CD14-positive monocyte (primary cell): ENCODE measurements around the gene TTC7B. TPM values are rescaled to one million over a fixed set of nuclear protein-coding genes. Genes with fewer than 3 reads are reported as not detected.
A peak's percentile ranks its signal among the peaks of the same experiment; 100 is the strongest.

Source experiments
- DNase-seq, 3 donors: peaks; one replicate each; pipeline ENCODE4 v3.0.0-alpha.2; 2011 to 2022
- H2AFZ ChIP-seq: 2 replicates; pipeline ENCODE4 v1.6.0; 2012; ENCODE audit warnings: mild to moderate bottlenecking, low read depth, low read length, inconsistent platforms; ENCODE audit not compliant: insufficient read depth, poor library complexity, severe bottlenecking
- H3K27ac ChIP-seq, 2 donors: 1 replicate in 1 of 2; 2 replicates in 1 of 2; pipeline ENCODE4 v1.5.1; 2012 to 2013; ENCODE audit warnings: low read length in 2 of 2, control low read depth in 1 of 2, inconsistent platforms in 1 of 2, low read depth in 1 of 2, mild to moderate bottlenecking in 1 of 2
- H3K27me3 ChIP-seq, 2 donors: one replicate each; pipeline versions ENCODE4 v1.6.0 to v1.6.1; 2011 to 2013; ENCODE audit warnings: low read length in 2 of 2; ENCODE audit not compliant: control insufficient read depth in 2 of 2, insufficient read depth in 2 of 2
- H3K36me3 ChIP-seq, 2 donors: replicated peaks in 1 of 2; 1 replicate in 1 of 2; 2 replicates in 1 of 2; pipeline versions ENCODE4 v1.5.1 to v1.6.1; 2012 to 2013; ENCODE audit warnings: low read length in 2 of 2, control low read depth in 1 of 2, inconsistent platforms in 1 of 2, mild to moderate bottlenecking in 1 of 2; ENCODE audit not compliant: insufficient read depth in 2 of 2, control insufficient read depth in 1 of 2
- H3K4me1 ChIP-seq, 2 donors: 1 replicate in 1 of 2; 2 replicates in 1 of 2; pipeline versions ENCODE4 v1.5.1 to v1.6.1; 2012 to 2013; ENCODE audit warnings: low read length in 2 of 2, control low read depth in 1 of 2, inconsistent platforms in 1 of 2, mild to moderate bottlenecking in 1 of 2, moderate library complexity in 1 of 2; ENCODE audit not compliant: insufficient read depth in 2 of 2, control insufficient read depth in 1 of 2
- H3K4me2 ChIP-seq: replicated peaks from 2 replicates; pipeline ENCODE3; 2012; ENCODE audit warnings: low read length, moderate library complexity, mild to moderate bottlenecking; ENCODE audit not compliant: poor library complexity, severe bottlenecking; ENCODE audit errors: extremely low read depth
- H3K4me3 ChIP-seq, 3 experiments: fragments of 200-600 bp in 1 of 3; sonication (generic) in 1 of 3; replicated peaks in 1 of 3; 1 replicate in 2 of 3; 2 replicates in 1 of 3; pipeline ENCODE4 v1.5.1; 2011 to 2013; ENCODE audit warnings: low read length in 3 of 3, mild to moderate bottlenecking in 3 of 3, control low read depth in 2 of 3, low read depth in 2 of 3, inconsistent platforms in 1 of 3, moderate library complexity in 1 of 3
- H3K79me2 ChIP-seq: 2 replicates; pipeline ENCODE4 v1.6.0; 2012; ENCODE audit warnings: mild to moderate bottlenecking, control low read depth, inconsistent platforms, low read length, moderate library complexity; ENCODE audit not compliant: insufficient read depth
- H3K9ac ChIP-seq: 2 replicates; pipeline ENCODE4 v1.6.0; 2017; ENCODE audit warnings: low read length, mild to moderate bottlenecking; ENCODE audit not compliant: insufficient read depth, poor library complexity, severe bottlenecking
- H3K9me3 ChIP-seq, 2 donors: replicated peaks in 1 of 2; 1 replicate in 1 of 2; 2 replicates in 1 of 2; pipeline versions ENCODE4 v1.5.1 to v1.6.1; 2012 to 2013; ENCODE audit warnings: low read length in 2 of 2, control low read depth in 1 of 2; ENCODE audit not compliant: control insufficient read depth in 1 of 2, insufficient read depth in 1 of 2
- H4K20me1 ChIP-seq: 2 replicates; pipeline ENCODE4 v1.6.0; 2012; ENCODE audit warnings: mild to moderate bottlenecking, low read length, control low read depth, moderate library complexity; ENCODE audit not compliant: insufficient read depth
- H3K27ac Mint-ChIP-seq, 7 donors: one replicate each; pipeline ENCODE4 v1.8.0; 2020; ENCODE audit warnings: mild to moderate bottlenecking in 7 of 7, mixed read lengths in 7 of 7, moderate library complexity in 6 of 7, inconsistent platforms in 2 of 7
- H3K27me3 Mint-ChIP-seq, 3 donors: one replicate each; pipeline ENCODE4 v1.8.0; 2021 to 2022; ENCODE audit warnings: low read depth in 3 of 3, mild to moderate bottlenecking in 3 of 3, mixed read lengths in 3 of 3, moderate library complexity in 3 of 3, inconsistent platforms in 1 of 3
- H3K36me3 Mint-ChIP-seq, 2 donors: one replicate each; pipeline ENCODE4 v1.8.0; 2020; ENCODE audit warnings: mixed read lengths in 2 of 2, inconsistent platforms in 1 of 2, mild to moderate bottlenecking in 1 of 2
- H3K4me1 Mint-ChIP-seq: one replicate; pipeline ENCODE4 v1.8.0; 2020; ENCODE audit warnings: mild to moderate bottlenecking, mixed read lengths
- H3K4me3 Mint-ChIP-seq, 2 donors: one replicate each; pipeline ENCODE4 v1.8.0; 2020; ENCODE audit warnings: mild to moderate bottlenecking in 2 of 2, mixed read lengths in 2 of 2, moderate library complexity in 1 of 2
- H3K9me3 Mint-ChIP-seq, 7 donors: one replicate each; pipeline ENCODE4 v1.8.0; 2020 to 2022; ENCODE audit warnings: mixed read lengths in 7 of 7, mild to moderate bottlenecking in 6 of 7, moderate library complexity in 6 of 7, inconsistent platforms in 2 of 7
- WGBS: methylation state at CpG from one replicate; pipeline ENCODE4 v1.1.5; 2013; ENCODE audit warnings: missing lambda C conversion rate; ENCODE audit not compliant: insufficient coverage; 5-methylcytosine and 5-hydroxymethylcytosine counted together
- intact Hi-C, 2 donors: fragments of 100-400 bp; cut with micrococcal nuclease; formaldehyde crosslinking; loops; one replicate each; pipeline versions ENCODE4 v1.15.0 to v1.15.1; 2023
- polyA plus RNA-seq, 3 donors: library from polyadenylated mRNA; depleted of rRNA in 1 of 3; unstranded in 2 of 3; stranded (reverse) in 1 of 3; fragments of 300-500 nt in 2 of 3; fragments of >200 nt in 1 of 3; fragmentation: Illumina TruSeq in 2 of 3; gene quantifications; 1 replicate in 2 of 3; 2 replicates in 1 of 3; pipeline ENCODE4 v1.2.3, GENCODE V29; 2012 to 2021
- TF ChIP-seq, protein P1 (sequence below): fragments of 200-600 bp; IDR thresholded peaks from one replicate; pipeline ENCODE4 v1.8.0; 2022; ENCODE audit warnings: antibody characterized with exemption, mild to moderate bottlenecking

TTC7B gene
- polyA plus RNA-seq, 3 donors = 0.87 to 2.6 (median 1.2) TPM

DNA sequence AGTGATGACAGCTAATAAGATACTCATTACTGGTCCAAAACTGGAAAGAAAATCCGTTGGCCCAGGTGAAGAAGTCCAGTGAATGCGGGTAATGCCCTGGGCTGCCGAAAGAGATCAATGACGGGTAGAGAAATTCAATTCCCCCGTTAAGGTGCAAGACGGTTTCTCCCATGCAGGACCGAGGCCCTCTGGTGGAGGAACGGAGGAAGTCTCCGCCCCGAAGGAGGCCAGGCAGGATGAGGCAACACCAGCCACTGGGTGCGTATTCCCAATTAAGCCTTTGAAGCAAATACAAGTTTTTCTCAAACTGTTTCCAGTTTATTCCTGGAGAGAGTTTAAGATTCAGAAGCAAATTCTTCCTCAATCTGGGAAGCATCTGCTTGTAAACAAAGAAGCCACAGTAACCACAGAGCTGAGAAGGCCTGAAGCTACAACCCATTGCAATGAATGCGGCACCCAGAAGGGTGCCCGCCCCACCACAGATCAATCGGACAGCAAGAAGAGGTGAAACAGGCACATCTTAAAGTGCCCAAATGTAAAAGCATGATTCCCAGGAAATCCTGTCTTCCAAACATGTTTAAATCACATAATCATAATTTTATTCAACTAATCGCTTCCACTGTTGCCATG lies 118.5 kb downstream of the TTC7B start:
- no peak overlapping the region for H3K4me2 ChIP-seq
- Mint-ChIP-seq H3K9me3 (no peaks in the 10 kb centered on the region), H3K4me1 (peaks cover 25% of the 10 kb centered on the region), H3K4me3 (no peak overlapping the region), H3K36me3 (no peaks in the 10 kb centered on the region), H3K27ac (no peak overlapping the region), H3K27me3 (peaks cover 0 to 2% (median 2%) of the 10 kb centered on the region in 3 donors)
- no peaks in the 10 kb centered on the region for H3K79me2 ChIP-seq
- no peaks in the 10 kb centered on the region for H3K36me3 ChIP-seq
- no peaks in the 10 kb centered on the region for H3K9me3 ChIP-seq
- intact Hi-C loops = loop anchor here in 1 of 2 donors (10.0 kb wide), 1 partner anchor 303 kb away; the partner anchor contains the start of gene CALM1
- WGBS = 18% methylated on average over 12 of the region's 15 CpGs
- H3K9ac ChIP-seq = no peak overlapping the region
- H3K27ac ChIP-seq = no peak overlapping the region
- no peaks in the 10 kb centered on the region for H3K27me3 ChIP-seq
- peak; percentile 64 to 75 (median 70) for DNase-seq
- H3K4me3 ChIP-seq = no peak overlapping the region
- H3K4me1 ChIP-seq = peaks cover 5 to 7% of the 10 kb centered on the region in 2 donors
- no peaks in the 10 kb centered on the region for H4K20me1 ChIP-seq
- no peak overlapping the region for H2AFZ ChIP-seq
- TF ChIP-seq, protein P1, sequence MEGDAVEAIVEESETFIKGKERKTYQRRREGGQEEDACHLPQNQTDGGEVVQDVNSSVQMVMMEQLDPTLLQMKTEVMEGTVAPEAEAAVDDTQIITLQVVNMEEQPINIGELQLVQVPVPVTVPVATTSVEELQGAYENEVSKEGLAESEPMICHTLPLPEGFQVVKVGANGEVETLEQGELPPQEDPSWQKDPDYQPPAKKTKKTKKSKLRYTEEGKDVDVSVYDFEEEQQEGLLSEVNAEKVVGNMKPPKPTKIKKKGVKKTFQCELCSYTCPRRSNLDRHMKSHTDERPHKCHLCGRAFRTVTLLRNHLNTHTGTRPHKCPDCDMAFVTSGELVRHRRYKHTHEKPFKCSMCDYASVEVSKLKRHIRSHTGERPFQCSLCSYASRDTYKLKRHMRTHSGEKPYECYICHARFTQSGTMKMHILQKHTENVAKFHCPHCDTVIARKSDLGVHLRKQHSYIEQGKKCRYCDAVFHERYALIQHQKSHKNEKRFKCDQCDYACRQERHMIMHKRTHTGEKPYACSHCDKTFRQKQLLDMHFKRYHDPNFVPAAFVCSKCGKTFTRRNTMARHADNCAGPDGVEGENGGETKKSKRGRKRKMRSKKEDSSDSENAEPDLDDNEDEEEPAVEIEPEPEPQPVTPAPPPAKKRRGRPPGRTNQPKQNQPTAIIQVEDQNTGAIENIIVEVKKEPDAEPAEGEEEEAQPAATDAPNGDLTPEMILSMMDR = peak; percentile 96

DNA sequence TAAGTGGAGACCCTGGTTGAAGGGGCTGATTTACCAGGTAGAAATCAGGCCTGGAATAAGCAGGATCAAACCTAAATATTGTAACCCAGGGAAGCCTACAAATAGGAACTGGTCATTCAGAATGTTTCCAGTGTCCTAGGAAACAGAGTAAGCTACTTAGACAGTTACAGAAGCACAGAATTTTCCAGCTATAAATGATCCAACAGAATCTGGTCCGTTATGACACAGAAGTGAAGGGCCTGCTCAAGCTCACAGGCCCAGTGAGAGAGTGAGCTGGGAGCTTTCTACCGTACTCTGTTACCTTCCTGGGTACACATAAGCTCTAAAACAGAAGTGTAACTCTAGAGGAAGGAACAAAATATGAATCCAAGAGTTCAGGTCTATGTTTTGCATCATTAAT lies 119.1 kb downstream of the TTC7B start:
- Mint-ChIP-seq H3K9me3 (no peaks in the 10 kb centered on the region), H3K36me3 (no peaks in the 10 kb centered on the region), H3K27me3 (peaks cover 0 to 2% (median 2%) of the 10 kb centered on the region in 3 donors), H3K4me3 (no peak overlapping the region), H3K27ac (no peak overlapping the region), H3K4me1 (peaks cover 25% of the 10 kb centered on the region)
- Histone ChIP-seq H3K79me2 (no peaks in the 10 kb centered on the region), H3K4me2 (no peak overlapping the region), H3K9me3 (no peaks in the 10 kb centered on the region), H4K20me1 (no peaks in the 10 kb centered on the region), H2AFZ (no peak overlapping the region), H3K27me3 (no peaks in the 10 kb centered on the region), H3K4me1 (peaks cover 5 to 7% of the 10 kb centered on the region in 2 donors), H3K9ac (no peak overlapping the region), H3K4me3 (no peak overlapping the region), H3K27ac (no peak overlapping the region), H3K36me3 (no peaks in the 10 kb centered on the region)
- no CpG with 5 or more reads among the region's 2 CpGs for WGBS
- TF ChIP-seq, protein P1 = no peak
- no peak for DNase-seq
- intact Hi-C loops = loop anchor here in 1 of 2 donors (10.0 kb wide), 1 partner anchor 302 kb away; the partner anchor contains the start of gene CALM1
